GM18867 (cell line): Measurements from ENCODE around the gene ANO9.
A peak's percentile ranks its signal among the peaks of the same experiment; 100 is the strongest.

Source experiments
- ATAC-seq: cut with Tn5 transposase; IDR thresholded peaks from one replicate; pipeline ENCODE4 v1.9.1; 2021; ENCODE audit warnings: mild to moderate bottlenecking, moderate library complexity; ENCODE audit not compliant: unreplicated experiment

ANO9 gene

GRCh38 chr11:453564-453963, 11.8 kb upstream of the ANO9 start:
- no peak for ATAC-seq

DNA sequence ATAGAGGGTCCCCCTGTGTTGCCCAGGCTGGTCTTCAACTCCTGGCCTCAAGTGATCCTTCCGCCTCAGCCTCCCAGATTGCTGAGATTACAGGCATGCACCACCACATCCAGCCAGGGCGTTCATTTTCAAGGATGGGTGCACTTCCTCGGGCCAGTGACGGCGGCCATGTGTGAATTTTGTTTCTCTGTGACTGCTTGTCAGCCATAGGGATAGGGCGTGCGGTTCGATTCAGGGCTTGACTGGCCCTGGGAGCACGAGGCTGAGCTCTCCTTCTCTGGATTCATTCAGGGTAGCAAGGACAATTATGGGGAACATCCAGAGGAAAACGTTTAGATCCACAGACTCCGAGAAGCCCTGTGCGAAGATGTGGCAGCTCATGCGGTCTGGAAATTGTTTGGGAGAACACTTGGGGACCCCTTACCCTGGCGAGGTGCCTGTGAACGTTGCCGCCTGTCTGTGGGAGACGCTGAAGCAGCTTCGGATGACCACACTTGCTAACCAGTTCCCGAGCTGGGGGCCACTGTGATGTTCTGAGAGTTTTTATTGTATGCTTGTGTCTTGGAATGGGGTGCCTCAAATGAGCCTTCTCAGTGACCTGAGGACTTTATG, 11.2 kb upstream of the ANO9 start:
- ATAC-seq, result no peak

DNA sequence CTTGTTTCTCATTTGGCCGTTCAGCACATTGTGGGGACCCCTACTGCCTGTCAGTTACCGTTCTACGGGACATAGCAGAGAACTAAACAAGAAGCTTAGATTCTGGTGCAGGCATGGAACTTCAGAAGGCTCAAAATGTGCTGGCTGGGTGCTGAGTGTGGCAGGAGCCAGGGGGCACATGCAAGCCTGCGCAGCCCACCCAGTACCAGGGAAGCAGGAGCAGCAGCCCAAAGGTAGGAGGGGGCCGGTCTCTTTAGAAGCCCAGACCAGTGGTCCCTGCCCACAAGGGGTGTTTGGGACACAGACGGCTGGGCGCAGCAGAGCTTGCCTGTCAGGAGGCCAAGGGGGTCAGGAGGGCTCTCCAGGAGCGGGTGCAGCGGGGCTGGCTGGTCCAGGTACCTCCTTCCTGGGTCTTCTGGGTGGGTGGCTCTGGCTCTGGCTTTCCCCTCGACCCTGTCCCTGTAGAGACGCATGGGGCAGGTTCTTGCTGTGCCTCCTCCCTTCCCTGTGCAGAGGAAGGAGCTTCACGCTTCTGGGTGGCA, 10.5 kb upstream of the ANO9 start:
- no peak for ATAC-seq

DNA sequence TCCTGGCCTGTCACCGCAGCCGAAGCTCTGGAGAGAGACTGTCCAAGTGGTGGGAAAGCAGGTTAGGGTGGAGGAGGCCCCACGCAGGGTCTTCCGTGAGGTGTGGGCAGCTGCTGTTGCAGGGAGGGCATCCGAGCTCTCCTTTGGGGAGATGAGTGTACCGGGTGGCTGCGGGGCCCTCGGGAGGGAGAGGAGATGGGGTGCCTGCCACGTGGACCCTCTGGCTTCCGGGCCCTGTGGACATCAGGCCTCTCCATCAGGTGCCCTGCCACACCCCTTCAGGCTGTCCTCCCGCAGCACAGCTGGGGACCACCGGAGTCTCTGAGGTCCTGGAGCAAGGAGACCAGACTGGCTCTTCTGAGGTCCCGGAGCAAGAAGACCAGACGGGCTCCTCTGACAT, 9.9 kb upstream of the ANO9 start:
- no peak for ATAC-seq

GRCh38 chr11:450809-451451, 9.1 kb upstream of the ANO9 start:
- peak; percentile 14 for ATAC-seq

DNA sequence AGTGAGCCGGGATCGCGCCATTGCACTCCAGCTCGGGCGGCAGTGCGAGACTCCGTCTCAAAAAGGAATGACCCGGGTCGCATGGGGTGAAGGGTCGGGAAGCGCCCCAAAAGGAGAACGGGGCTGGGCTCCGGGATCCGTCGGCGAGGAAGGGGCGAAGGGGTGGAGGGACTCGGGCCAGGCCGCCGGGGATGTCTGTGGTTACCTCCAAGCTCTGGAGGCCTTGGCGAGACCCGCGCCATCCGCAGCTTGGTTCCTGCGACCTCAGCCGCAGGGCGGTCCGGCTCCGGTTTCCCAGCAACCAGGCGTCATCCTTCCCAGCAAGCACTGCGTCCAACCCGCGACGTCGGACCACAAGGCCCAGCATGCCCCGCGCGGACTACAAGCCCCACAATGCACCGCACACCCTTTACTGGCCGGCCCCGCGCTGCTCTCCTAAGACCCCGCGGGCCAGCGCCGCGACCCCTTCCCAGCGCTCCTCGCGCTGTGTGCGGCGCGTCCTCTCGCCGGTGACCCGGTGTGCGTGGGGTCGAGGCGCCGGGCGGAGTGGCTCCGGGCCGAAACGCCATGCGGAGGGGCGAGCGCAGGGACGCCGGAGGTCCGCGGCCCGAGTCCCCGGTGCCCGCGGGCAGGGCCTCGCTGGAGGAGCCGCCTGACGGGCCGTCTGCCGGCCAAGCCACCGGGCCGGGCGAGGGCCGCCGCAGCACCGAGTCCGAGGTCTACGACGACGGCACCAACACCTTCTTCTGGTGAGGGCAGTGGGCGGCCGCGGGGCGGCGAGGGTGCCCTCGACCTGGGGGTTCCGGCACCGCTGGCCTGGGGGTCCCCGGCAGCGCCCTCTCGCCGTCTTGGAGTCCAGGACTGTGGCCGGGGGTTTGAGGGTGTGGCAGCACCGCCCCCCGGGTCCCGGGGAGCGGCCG, 8.3 kb upstream of the ANO9 start, which contains the start of gene PTDSS2:
PTDSS2 (plus strand) TSS at position 391 of the 920 bp plus-strand sequence; CDS start at position 568, 177 bp downstream.
- peak; percentile 72 for ATAC-seq

- ATAC-seq, result peak; percentile 44
Observed at GRCh38 chr11:447923-448731, 6.3 kb upstream of the ANO9 start.

DNA sequence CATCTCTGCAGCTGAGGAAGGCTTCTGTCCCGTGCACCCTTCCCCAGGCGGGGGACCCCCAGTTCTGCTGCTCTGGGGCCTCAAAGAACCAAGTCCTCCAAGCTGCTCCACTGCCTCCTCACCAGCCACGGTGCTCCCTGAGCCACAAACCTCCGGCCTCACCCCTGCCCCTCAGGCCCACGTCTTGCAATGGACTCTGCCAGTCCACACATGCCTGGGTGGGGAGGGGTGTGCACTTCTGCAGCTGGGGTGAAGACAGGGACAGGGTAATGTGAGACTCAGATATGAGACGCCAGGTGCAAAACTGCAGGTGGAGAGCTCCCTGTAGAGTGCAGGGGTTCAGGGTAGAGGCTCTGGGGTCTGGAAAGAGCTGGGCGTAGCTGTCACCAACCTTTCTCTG, 5.1 kb upstream of the ANO9 start:
- no peak for ATAC-seq

DNA sequence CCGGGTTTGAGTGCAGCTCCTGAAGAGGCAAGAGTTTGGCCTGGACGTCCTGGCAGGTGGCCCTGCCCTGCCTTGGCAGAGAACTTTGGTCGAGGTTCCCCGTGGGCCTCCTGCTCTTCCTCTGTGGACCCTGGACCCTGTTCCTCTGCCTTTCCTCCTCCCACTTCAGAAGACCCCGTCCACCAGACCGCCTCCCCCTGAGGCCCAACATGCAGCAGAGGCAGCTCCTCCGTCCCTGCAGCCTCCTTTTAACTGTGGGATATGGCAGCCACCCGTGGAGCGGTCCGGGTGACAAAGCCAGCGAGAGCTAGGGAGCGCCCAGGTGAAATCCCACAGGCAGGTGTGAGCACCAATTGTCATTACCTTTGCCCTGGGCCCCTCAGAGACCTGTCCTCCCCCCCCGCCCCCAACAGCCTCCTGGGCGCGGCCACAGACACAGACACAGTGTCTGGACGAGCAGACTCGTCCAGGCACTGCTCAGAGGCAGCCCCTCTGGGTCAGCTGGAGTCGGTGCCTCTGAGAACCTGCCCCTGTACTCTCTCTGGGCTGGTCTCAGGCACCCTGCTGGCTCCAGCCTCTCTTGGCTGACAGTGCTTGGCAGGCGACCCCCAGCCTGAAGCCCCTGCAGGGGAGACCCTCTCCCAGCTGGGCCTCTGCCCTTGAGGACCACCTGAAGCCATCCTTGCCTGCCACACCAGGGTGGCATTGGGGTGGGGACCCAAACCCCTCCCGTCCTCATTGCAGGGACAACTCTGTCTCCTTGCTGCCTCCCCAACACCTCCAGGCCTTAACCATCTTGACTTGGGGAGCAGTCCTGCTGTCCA, 4.2 kb upstream of the ANO9 start:
- no peak for ATAC-seq

GRCh38 chr11:444396-445144, 2.8 kb upstream of the ANO9 start:
- no peak for ATAC-seq

DNA sequence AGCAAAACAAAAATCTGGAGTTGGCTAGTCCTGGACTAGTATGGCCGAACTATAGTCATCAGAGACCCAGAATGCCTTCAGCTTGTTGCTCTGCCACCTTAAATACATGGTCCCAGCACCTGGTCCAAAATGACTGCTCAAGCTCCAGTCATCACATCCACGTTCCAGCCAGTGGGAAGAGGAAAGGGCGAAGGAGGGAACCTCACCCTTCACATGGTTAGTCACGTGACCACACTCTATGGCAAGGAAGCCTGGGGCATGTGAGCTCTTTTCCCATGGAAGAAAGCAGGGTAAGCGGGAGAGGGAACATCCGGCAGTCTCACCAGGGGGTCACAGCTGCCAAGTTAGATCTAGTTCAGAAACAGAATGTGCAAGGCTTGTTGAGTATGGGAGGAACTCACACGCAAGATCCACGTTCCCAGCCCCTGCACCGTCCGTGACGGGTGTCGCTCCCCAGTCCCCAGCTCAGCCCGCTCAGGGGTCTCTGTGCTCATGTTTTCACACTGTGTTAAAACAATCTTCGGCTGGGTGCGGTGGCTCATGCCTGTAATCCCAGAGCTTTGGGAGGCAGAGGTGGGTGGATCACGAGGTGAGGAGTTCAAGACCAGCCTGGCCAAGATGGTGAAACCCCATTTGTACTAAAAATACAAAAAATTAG, 1.9 kb upstream of the ANO9 start:
- no peak for ATAC-seq

DNA sequence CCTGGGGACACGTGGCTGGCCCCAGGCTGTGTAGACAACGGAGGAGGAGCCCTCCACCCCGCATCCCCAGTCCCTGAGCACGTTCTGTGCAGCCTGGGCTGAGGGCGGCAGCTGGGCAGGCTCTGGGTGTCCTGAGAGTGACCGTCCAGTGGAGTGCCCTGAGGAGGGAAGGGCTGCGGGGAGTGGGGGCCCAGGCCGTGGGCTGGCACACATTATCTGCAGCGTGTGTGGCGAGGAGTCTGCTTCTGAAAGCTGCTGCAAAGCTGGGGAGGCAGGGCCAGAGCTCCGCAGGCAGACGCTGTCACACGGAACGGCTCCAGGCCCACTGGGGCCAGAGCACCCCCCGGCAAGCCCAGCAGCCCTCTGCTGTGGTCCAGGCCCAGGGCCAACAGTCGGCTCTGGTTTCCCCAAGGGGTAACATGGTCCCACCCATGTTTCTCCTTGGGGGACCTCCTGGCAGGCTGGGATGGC, 835 bp upstream of the ANO9 start:
- ATAC-seq, result no peak

GRCh38 chr11:441043-441417, 781 bp downstream of the ANO9 start:
- no peak for ATAC-seq

DNA sequence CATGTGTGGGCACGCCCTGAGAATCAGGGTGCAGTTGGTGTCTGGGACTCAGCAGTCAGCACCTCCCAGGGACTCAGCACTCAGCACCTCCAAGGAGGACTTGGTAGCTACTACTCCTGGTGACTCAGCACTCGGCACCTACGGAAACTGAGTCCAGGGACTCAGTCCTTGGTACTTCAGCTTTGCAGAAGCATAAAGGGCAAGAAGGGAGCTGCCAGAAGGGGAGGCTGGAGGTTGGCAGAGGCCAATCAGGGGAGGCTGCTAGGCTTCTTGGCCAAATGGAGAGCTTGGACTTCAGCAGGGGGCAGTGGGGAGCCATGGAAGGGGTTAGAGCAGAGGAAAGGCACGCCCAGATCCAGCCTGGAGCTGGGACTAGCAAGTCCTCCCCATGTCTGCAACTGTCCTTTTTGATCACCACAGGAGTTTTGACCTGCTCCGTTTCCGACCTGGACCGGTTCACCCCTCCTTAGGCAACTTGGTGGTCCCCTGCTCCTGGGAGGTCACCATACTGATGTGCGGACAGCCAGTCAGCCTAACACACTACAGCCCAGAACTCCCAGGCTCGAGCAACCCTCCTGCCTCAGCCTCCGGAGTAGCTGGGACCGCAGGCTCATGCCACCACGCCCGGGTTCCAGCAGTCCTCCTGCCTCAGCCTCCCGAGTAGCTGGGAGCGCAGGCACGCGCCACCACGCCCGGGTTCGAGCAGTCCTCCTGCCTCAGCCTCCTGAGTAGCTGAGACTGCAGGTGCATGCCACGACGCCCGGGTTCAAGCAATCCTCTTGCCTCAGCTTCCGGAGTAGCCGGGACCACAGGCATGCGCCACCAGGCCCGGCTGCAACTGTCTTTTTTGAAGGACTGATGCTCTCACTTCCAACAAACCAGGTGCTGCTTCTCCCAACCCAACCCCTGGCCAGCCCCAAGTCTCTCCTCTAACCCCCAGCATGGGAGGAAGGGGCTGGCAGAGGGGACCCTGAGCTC, 1.5 kb downstream of the ANO9 start:
- no peak for ATAC-seq

- no peak for ATAC-seq
Observed at GRCh38 chr11:439315-440064, 2.3 kb downstream of the ANO9 start.

DNA sequence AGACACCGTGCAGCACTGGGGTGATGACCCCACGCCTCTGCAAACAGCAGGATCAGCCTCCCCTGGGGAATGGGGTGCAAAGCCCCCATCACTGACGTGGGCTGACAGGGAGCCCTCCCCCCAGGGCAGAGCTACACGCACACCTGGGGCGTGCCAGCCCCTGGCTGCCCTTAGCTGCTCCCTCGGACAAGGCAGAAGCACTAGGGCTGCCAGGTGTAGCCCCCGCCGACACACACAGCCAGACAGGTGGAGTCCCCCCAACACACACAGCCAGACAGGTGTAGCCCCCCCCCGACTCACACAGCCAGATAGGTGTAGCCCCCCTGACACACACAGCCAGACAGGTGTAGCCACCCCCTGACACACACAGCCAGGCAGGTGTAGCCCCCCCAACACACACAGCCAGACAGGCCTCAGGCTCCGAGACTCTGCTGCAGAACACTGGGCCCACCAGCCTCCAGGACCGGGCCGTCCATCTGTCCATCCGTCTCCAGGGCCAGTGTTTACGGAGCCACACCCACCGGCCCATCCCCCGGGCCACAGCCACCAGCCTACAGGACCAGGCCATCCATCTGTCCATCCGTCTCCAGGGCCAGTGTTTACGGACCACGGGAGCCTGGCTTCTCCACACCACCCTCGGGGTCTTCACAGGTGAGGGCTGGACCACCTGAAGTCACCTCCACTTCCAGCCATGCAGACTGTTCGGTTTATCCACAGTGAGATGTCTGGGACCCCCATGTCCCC, 3.5 kb downstream of the ANO9 start:
- ATAC-seq, result no peak
